ENCODE results near the gene KCNK1.

KCNK1 gene

GRCh38 chr1:233657466-233657865 is 43.6 kb downstream of the KCNK1 start:
- no peak for DNase-seq (ENCODE audit: low read depth)
- H3K4me3 ChIP-seq (ENCODE audit: low read depth, low read length), result no peak overlapping the region
- no peak for TF ChIP-seq MYC (IDR thresholded peaks at IDR 0.05; ENCODE audit: low read depth, low read length)
- TF ChIP-seq MAX (IDR thresholded peaks at IDR 0.05; ENCODE audit: low read depth, low read length), result no peak
- TF ChIP-seq POLR2A (IDR thresholded peaks at IDR 0.05; ENCODE audit: extremely low read depth, insufficient read length), result no peak
- TF ChIP-seq CTCF (IDR thresholded peaks at IDR 0.05; ENCODE audit: low read depth, low read length), result no peak

GRCh38 chr1:233659495-233659894 is 45.6 kb downstream of the KCNK1 start:
- H3K4me3 ChIP-seq (ENCODE audit: low read depth, low read length), result no peak overlapping the region
- TF ChIP-seq POLR2A (IDR thresholded peaks at IDR 0.05; ENCODE audit: extremely low read depth, insufficient read length), result no peak
- TF ChIP-seq CTCF (IDR thresholded peaks at IDR 0.05; ENCODE audit: low read depth, low read length), result no peak
- TF ChIP-seq MYC (IDR thresholded peaks at IDR 0.05; ENCODE audit: low read depth, low read length), result no peak
- no peak for DNase-seq (ENCODE audit: low read depth)

GRCh38 chr1:233661376-233662159 is 47.7 kb downstream of the KCNK1 start:
- DNase-seq (ENCODE audit: low read depth), result no peak

GRCh38 chr1:233662575-233663304 is 48.8 kb downstream of the KCNK1 start:
- DNase-seq (ENCODE audit: low read depth), result no peak
- no peak overlapping the region for H3K4me3 ChIP-seq (ENCODE audit: low read depth, low read length)

More at GRCh38 chr1:233661376-233662159, 47.7 kb downstream of the KCNK1 start:
- H3K4me3 ChIP-seq (ENCODE audit: low read depth, low read length), result no peak overlapping the region
- TF ChIP-seq CTCF (IDR thresholded peaks at IDR 0.05; ENCODE audit: low read depth, low read length) (no peak), MYC (IDR thresholded peaks at IDR 0.05; ENCODE audit: low read depth, low read length) (no peak), MAX (IDR thresholded peaks at IDR 0.05; ENCODE audit: low read depth, low read length) (no peak), POLR2A (IDR thresholded peaks at IDR 0.05; ENCODE audit: extremely low read depth, insufficient read length) (no peak)

GRCh38 chr1:233664253-233664652 is 50.3 kb downstream of the KCNK1 start:
- TF ChIP-seq MAX (IDR thresholded peaks at IDR 0.05; ENCODE audit: low read depth, low read length) (no peak), CTCF (IDR thresholded peaks at IDR 0.05; ENCODE audit: low read depth, low read length) (no peak), POLR2A (IDR thresholded peaks at IDR 0.05; ENCODE audit: extremely low read depth, insufficient read length) (no peak), MYC (IDR thresholded peaks at IDR 0.05; ENCODE audit: low read depth, low read length) (no peak)
- no peak overlapping the region for H3K4me3 ChIP-seq (ENCODE audit: low read depth, low read length)
- DNase-seq (ENCODE audit: low read depth), result no peak

More at GRCh38 chr1:233662575-233663304, 48.8 kb downstream of the KCNK1 start:
- TF ChIP-seq MYC (IDR thresholded peaks at IDR 0.05; ENCODE audit: low read depth, low read length), result no peak
- TF ChIP-seq POLR2A (IDR thresholded peaks at IDR 0.05; ENCODE audit: extremely low read depth, insufficient read length), result no peak
- no peak for TF ChIP-seq CTCF (IDR thresholded peaks at IDR 0.05; ENCODE audit: low read depth, low read length)
- no peak for TF ChIP-seq MAX (IDR thresholded peaks at IDR 0.05; ENCODE audit: low read depth, low read length)
